HEK293T (cell line): ENCODE data around the gene KIF5C.

Source experiments
- ARNT ChIP-seq: fragments of 450-650 bp; IDR thresholded peaks from 2 replicates; pipeline ENCODE4 v1.6.1; 2017; ENCODE audit warnings: mild to moderate bottlenecking
- CTBP1 ChIP-seq: fragments of 450-650 bp; IDR thresholded peaks from 2 replicates; pipeline ENCODE4 v1.6.1; 2016; ENCODE audit warnings: borderline replicate concordance
- FOXA1 ChIP-seq: fragments of 450-650 bp; IDR thresholded peaks from 2 replicates; pipeline ENCODE4 v1.6.1; 2016; ENCODE audit warnings: mild to moderate bottlenecking
- FOXK2 ChIP-seq: fragments of 450-650 bp; IDR thresholded peaks from 2 replicates; pipeline ENCODE4 v1.6.1; 2016; ENCODE audit warnings: mild to moderate bottlenecking
- FOXM1 ChIP-seq: fragments of 450-650 bp; IDR thresholded peaks from 2 replicates; pipeline ENCODE4 v1.6.1; 2017; ENCODE audit warnings: mild to moderate bottlenecking, borderline replicate concordance
- SP1 ChIP-seq: fragments of 450-650 bp; IDR thresholded peaks from 2 replicates; pipeline ENCODE4 v1.6.1; 2017

- TF ChIP-seq FOXK2 (no peak), SP1 (no peak), CTBP1 (no peak), FOXM1 (no peak), ARNT (no peak), FOXA1 (no peak)
These were observed 132.0 kb downstream of the KIF5C start for GRCh38 chr2:149006883-149007543.
